HepG2 (cell line): Measurements from ENCODE around the gene UGT1A7. TPM values are rescaled to one million over a fixed set of nuclear protein-coding genes. Genes with fewer than 3 reads are reported as not detected.

ENCODE experiments used
- ATAC-seq: fragments of 200-7000 bp; cut with Tn5 transposase; 3 replicates; pipeline ENCODE4 v1.9.1; 2020; ENCODE audit warnings: mild to moderate bottlenecking, moderate library complexity
- BruUV-seq: library from RNA; stranded (reverse); fragments of 400-500 nt; replicated peaks from 2 replicates; lab custom pipeline; 2021; lab: Mats Ljungman, UMichigan
- CTCF ChIA-PET: fragments of 300-600 bp; formaldehyde crosslinking; extraction: SDS; loops from one replicate; lab custom pipeline; 2021; ENCODE audit warnings: low total read pairs, inconsistent platforms, low intra/inter-chr PET ratio; lab: Yijun Ruan, JAX
- POLR2A ChIA-PET: fragments of 350-600 bp; sonication (Branson Sonifier 250); formaldehyde crosslinking; loops from one replicate; lab custom pipeline; 2020; ENCODE audit warnings: antibody characterized with exemption, inconsistent platforms; lab: Yijun Ruan, JAX
- DNase-seq: peaks from one replicate; pipeline ENCODE4 v3.0.0-alpha.2; 2015; ENCODE audit warnings: low spot score
- FAIRE-seq: peaks from 3 replicates; lab custom pipeline; 2011; peaks lifted over from hg19 to GRCh38; lab: Jason Lieb, UNC
- H2AFZ ChIP-seq: one replicate; pipeline ENCODE4 v1.6.1; 2011; ENCODE audit warnings: low read length, inconsistent platforms
- H3K27ac ChIP-seq: fragments of 300-600 bp; 3 replicates; pipeline ENCODE4 v1.8.0; 2011; ENCODE audit warnings: mixed run types, mild to moderate bottlenecking, mixed read lengths, low read length, inconsistent platforms; ENCODE audit not compliant: insufficient read depth; ENCODE audit errors: extremely low read length
- H3K27me3 ChIP-seq, 2 experiments: fragments of 200-600 bp in 1 of 2; 2 replicates in 1 of 2; 3 replicates in 1 of 2; pipeline versions ENCODE4 v1.6.0 to v1.8.0; 2011; ENCODE audit warnings: low read length in 2 of 2, mild to moderate bottlenecking in 2 of 2, moderate library complexity in 2 of 2, inconsistent platforms in 1 of 2; ENCODE audit not compliant: insufficient read depth in 2 of 2, control insufficient read depth in 1 of 2
- H3K36me3 ChIP-seq, 2 experiments: fragments of 200-600 bp in 1 of 2; replicated peaks in 1 of 2; 2 replicates in 1 of 2; 3 replicates in 1 of 2; pipeline versions ENCODE4 v1.5.1 to v1.8.0; 2011; ENCODE audit warnings: low read length in 2 of 2, inconsistent platforms in 1 of 2; ENCODE audit not compliant: insufficient read depth in 2 of 2, control insufficient read depth in 1 of 2
- H3K4me1 ChIP-seq: 2 replicates; pipeline ENCODE4 v1.5.1; 2012; ENCODE audit warnings: low read length, inconsistent platforms; ENCODE audit not compliant: insufficient read depth
- H3K4me2 ChIP-seq: 2 replicates; pipeline ENCODE4 v1.6.0; 2011; ENCODE audit warnings: low read depth, low read length, inconsistent platforms
- H3K4me3 ChIP-seq, 3 experiments: fragments of 200-600 bp in 1 of 3; sonication (generic), shearing (Covaris generic) in 1 of 3; replicated peaks in 1 of 3; 2 replicates each; pipeline ENCODE4 v1.5.1; 2011 to 2016; ENCODE audit warnings: low read length in 3 of 3, inconsistent platforms in 2 of 3, low read depth in 2 of 3, mild to moderate bottlenecking in 2 of 3, control low read depth in 1 of 3, mixed read lengths in 1 of 3; ENCODE audit not compliant: insufficient read depth in 1 of 3
- H3K79me2 ChIP-seq: one replicate; pipeline ENCODE4 v1.6.1; 2011; ENCODE audit warnings: low read length, inconsistent platforms; ENCODE audit not compliant: insufficient read depth
- H3K9ac ChIP-seq: 2 replicates; pipeline ENCODE4 v1.6.0; 2011; ENCODE audit warnings: mild to moderate bottlenecking, low read depth, low read length, inconsistent platforms; ENCODE audit not compliant: insufficient read depth
- H3K9me3 ChIP-seq: 2 replicates; pipeline ENCODE4 v1.5.1; 2012; ENCODE audit warnings: mild to moderate bottlenecking, low read length
- H4K20me1 ChIP-seq: 2 replicates; pipeline ENCODE4 v1.6.0; 2011; ENCODE audit warnings: inconsistent platforms, mild to moderate bottlenecking, low read length, moderate library complexity; ENCODE audit not compliant: insufficient read depth
- ERF ChIP-seq: IDR thresholded peaks from 2 replicates; pipeline ENCODE4 v1.6.1; 2018; ENCODE audit warnings: missing biosample characterization, missing genetic modification reagents
- KLF9 ChIP-seq: IDR thresholded peaks from 2 replicates; pipeline ENCODE4 v1.6.1; 2016; ENCODE audit warnings: low read depth
- MXD4 ChIP-seq: IDR thresholded peaks from 2 replicates; pipeline ENCODE4 v1.6.1; 2016; ENCODE audit warnings: mild to moderate bottlenecking, missing biosample characterization, missing genetic modification reagents
- NRL ChIP-seq: sonication (generic); formaldehyde crosslinking; IDR thresholded peaks from 2 replicates; pipeline ENCODE4 v1.5.0; 2020; ENCODE audit warnings: missing genetic modification reagents, mild to moderate bottlenecking, moderate library complexity, borderline replicate concordance
- RBM39 ChIP-seq: fragments of 200-400 bp; formaldehyde crosslinking; IDR thresholded peaks from one replicate; pipeline ENCODE4 v1.6.1; 2018; ENCODE audit warnings: antibody characterized with exemption, mild to moderate bottlenecking, low read depth, low read length; ENCODE audit not compliant: poor library complexity, severe bottlenecking
- SRF ChIP-seq: IDR thresholded peaks from 2 replicates; pipeline ENCODE4 v1.6.1; 2011; ENCODE audit warnings: mild to moderate bottlenecking, low read depth, low read length, moderate library complexity
- SRSF4 ChIP-seq: fragments of 200-400 bp; formaldehyde crosslinking; IDR thresholded peaks from one replicate; pipeline ENCODE4 v1.6.1; 2018; ENCODE audit warnings: mild to moderate bottlenecking, low read depth, low read length, moderate library complexity; ENCODE audit not compliant: poor library complexity, severe bottlenecking
- TAF15 ChIP-seq: fragments of 200-400 bp; formaldehyde crosslinking; IDR thresholded peaks from one replicate; pipeline ENCODE4 v1.6.1; 2018; ENCODE audit warnings: mild to moderate bottlenecking, low read depth, low read length; ENCODE audit not compliant: poor library complexity, severe bottlenecking
- TFDP1 ChIP-seq: IDR thresholded peaks from 2 replicates; pipeline ENCODE4 v1.6.1; 2016; ENCODE audit warnings: missing compliant biosample characterization, missing genetic modification reagents, borderline replicate concordance
- ZFP62 ChIP-seq: sonication (generic); formaldehyde crosslinking; IDR thresholded peaks from 2 replicates; pipeline ENCODE4 v1.4.0; 2020; ENCODE audit warnings: missing genetic modification reagents
- ZNF282 ChIP-seq: fragments of 450-650 bp; IDR thresholded peaks from 2 replicates; pipeline ENCODE4 v1.6.1; 2018; ENCODE audit not compliant: partially characterized antibody
- ZNF879 ChIP-seq: sonication (generic); formaldehyde crosslinking; IDR thresholded peaks from 2 replicates; pipeline ENCODE4 v1.8.1; 2023; ENCODE audit warnings: missing genetic modification reagents
- ZNF891 ChIP-seq: sonication (generic); formaldehyde crosslinking; IDR thresholded peaks from 2 replicates; pipeline ENCODE4 v1.5.0; 2020; ENCODE audit warnings: mild to moderate bottlenecking, missing genetic modification reagents
- WGBS: methylation state at CpG from one replicate; pipeline ENCODE4 v1.1.6; 2017; ENCODE audit warnings: low lambda C conversion rate; 5-methylcytosine and 5-hydroxymethylcytosine counted together
- in situ Hi-C: cut with HindIII; loops from 2 replicates; pipeline ENCODE4 v1.10.0; 2017; ENCODE audit warnings: low pct_unique_long_range_greater_than_20kb; ENCODE audit not compliant: extremely low pct_ligation_motif_present
- intact Hi-C: fragments of 100-400 bp; cut with micrococcal nuclease; formaldehyde crosslinking; loops from one replicate; pipeline ENCODE4 v1.10.0; 2022; ENCODE audit not compliant: unreplicated experiment
- polyA plus RNA-seq, 8 experiments: library from polyadenylated mRNA; depleted of rRNA in 3 of 8; stranded (reverse) in 7 of 8; unstranded in 1 of 8; fragments of >200 nt; fragmentation: Illumina TruSeq in 4 of 8; extraction: Trizol in 4 of 8; gene quantifications; 2 replicates each; pipeline versions ENCODE4 v1.2.1 to v1.2.3, GENCODE V29; 2011 to 2016; ENCODE audit warnings: low read depth in 4 of 8, missing spikeins in 1 of 8, mixed read lengths in 1 of 8; ENCODE audit not compliant: insufficient read depth in 1 of 8
- total RNA-seq, 5 experiments: library from RNA; depleted of rRNA; stranded (reverse); fragments of >200 nt; fragmentation: Illumina TruSeq; extraction: Trizol; gene quantifications; 2 replicates each; pipeline ENCODE4 v1.2.3, GENCODE V29; 2016; ENCODE audit warnings: low read depth in 1 of 5
- TF ChIP-seq, protein P1 (sequence below): sonication (generic); formaldehyde crosslinking; IDR thresholded peaks from 2 replicates; pipeline ENCODE4 v1.9.0; 2021; ENCODE audit warnings: missing genetic modification reagents, borderline replicate concordance
- TF ChIP-seq, protein P2 (sequence below): IDR thresholded peaks from 2 replicates; pipeline ENCODE4 v1.6.1; 2016; ENCODE audit warnings: low read depth, borderline replicate concordance
- TF ChIP-seq, protein P3 (sequence below): IDR thresholded peaks from 2 replicates; pipeline ENCODE4 v1.6.1; 2016; ENCODE audit warnings: missing compliant biosample characterization, missing genetic modification reagents, borderline replicate concordance

UGT1A7 gene
- total and polyA plus RNA-seq, 2 of the 13 experiments (the other 11 are each of a cell fraction or from before 2014, with no cell fraction given) = not detected

GRCh38 chr2:233811732-233812131 is 130.0 kb downstream of the UGT1A7 start:
- TF ChIP-seq SRF (no peak), ERF (CRISPR knock-in tag) (no peak), ZFP62 (no peak), TAF15 (no peak), SRSF4 (no peak), MXD4 (CRISPR knock-in tag) (no peak), NRL (CRISPR knock-in tag) (no peak), RBM39 (no peak), KLF9 (CRISPR knock-in tag) (no peak), ZNF879 (CRISPR knock-in tag) (no peak), ZNF282 (no peak), ZNF891 (CRISPR knock-in tag) (no peak), TFDP1 (no peak)
- TF ChIP-seq, protein P1, sequence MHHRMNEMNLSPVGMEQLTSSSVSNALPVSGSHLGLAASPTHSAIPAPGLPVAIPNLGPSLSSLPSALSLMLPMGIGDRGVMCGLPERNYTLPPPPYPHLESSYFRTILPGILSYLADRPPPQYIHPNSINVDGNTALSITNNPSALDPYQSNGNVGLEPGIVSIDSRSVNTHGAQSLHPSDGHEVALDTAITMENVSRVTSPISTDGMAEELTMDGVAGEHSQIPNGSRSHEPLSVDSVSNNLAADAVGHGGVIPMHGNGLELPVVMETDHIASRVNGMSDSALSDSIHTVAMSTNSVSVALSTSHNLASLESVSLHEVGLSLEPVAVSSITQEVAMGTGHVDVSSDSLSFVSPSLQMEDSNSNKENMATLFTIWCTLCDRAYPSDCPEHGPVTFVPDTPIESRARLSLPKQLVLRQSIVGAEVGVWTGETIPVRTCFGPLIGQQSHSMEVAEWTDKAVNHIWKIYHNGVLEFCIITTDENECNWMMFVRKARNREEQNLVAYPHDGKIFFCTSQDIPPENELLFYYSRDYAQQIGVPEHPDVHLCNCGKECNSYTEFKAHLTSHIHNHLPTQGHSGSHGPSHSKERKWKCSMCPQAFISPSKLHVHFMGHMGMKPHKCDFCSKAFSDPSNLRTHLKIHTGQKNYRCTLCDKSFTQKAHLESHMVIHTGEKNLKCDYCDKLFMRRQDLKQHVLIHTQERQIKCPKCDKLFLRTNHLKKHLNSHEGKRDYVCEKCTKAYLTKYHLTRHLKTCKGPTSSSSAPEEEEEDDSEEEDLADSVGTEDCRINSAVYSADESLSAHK (CRISPR knock-in tag) = no peak
- TF ChIP-seq, protein P2, sequence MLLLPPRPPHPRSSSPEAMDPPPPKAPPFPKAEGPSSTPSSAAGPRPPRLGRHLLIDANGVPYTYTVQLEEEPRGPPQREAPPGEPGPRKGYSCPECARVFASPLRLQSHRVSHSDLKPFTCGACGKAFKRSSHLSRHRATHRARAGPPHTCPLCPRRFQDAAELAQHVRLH = no peak
- TF ChIP-seq, protein P3, sequence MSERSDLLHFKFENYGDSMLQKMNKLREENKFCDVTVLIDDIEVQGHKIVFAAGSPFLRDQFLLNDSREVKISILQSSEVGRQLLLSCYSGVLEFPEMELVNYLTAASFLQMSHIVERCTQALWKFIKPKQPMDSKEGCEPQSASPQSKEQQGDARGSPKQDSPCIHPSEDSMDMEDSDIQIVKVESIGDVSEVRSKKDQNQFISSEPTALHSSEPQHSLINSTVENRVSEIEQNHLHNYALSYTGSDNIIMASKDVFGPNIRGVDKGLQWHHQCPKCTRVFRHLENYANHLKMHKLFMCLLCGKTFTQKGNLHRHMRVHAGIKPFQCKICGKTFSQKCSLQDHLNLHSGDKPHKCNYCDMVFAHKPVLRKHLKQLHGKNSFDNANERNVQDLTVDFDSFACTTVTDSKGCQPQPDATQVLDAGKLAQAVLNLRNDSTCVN (CRISPR knock-in tag) = no peak
- Histone ChIP-seq H3K27me3 (peaks cover 0 to 43% of the 10 kb centered on the region in 2 experiments; a peak in 3 of 5 replicates), H3K9me3 (no peaks in the 10 kb centered on the region), H3K4me3 (no peak overlapping the region), H3K27ac (no peak overlapping the region), H3K79me2 (no peaks in the 10 kb centered on the region), H4K20me1 (no peaks in the 10 kb centered on the region), H3K4me2 (no peak overlapping the region), H3K9ac (no peak overlapping the region), H3K36me3 (no peaks in the 10 kb centered on the region), H3K4me1 (0 out of 2 replicates have a peak, but pooled peaks cover 2% of the 10 kb centered on the region), H2AFZ (no peak overlapping the region)
- ATAC-seq = no peak
- no TSS peak for BruUV-seq
- CTCF ChIA-PET = no interaction called here
- DNase-seq = no peak
- intact Hi-C loops = no loop called here
- in situ Hi-C loops = no loop called here
- POLR2A ChIA-PET = no interaction called here
- 65% methylated on average over 5 of the region's 8 CpGs for WGBS
- FAIRE-seq = no peak
